PFSK-1 (cell line): ENCODE data around the gene EIF2B4.

Experiments
- SIN3A ChIP-seq: IDR thresholded peaks from 2 replicates; pipeline ENCODE4 v1.6.1; 2012; ENCODE audit warnings: mild to moderate bottlenecking, low read length, moderate library complexity, borderline replicate concordance; ENCODE audit not compliant: insufficient read depth
- TAF1 ChIP-seq: IDR thresholded peaks from 2 replicates; pipeline ENCODE4 v1.6.1; 2012; ENCODE audit warnings: low read length, control low read depth, borderline replicate concordance; ENCODE audit not compliant: insufficient read depth
- TF ChIP-seq, protein P1 (sequence below), 2 experiments: IDR thresholded peaks; 2 replicates each; pipeline versions ENCODE4 v1.6.1 to v1.8.0; 2011 to 2012; ENCODE audit warnings: low read depth in 2 of 2, low read length in 2 of 2, control low read depth in 1 of 2, inconsistent platforms in 1 of 2, mild to moderate bottlenecking in 1 of 2, moderate library complexity in 1 of 2; ENCODE audit not compliant: insufficient read depth in 1 of 2

- TF ChIP-seq TAF1 = no peak
- TF ChIP-seq, protein P1, sequence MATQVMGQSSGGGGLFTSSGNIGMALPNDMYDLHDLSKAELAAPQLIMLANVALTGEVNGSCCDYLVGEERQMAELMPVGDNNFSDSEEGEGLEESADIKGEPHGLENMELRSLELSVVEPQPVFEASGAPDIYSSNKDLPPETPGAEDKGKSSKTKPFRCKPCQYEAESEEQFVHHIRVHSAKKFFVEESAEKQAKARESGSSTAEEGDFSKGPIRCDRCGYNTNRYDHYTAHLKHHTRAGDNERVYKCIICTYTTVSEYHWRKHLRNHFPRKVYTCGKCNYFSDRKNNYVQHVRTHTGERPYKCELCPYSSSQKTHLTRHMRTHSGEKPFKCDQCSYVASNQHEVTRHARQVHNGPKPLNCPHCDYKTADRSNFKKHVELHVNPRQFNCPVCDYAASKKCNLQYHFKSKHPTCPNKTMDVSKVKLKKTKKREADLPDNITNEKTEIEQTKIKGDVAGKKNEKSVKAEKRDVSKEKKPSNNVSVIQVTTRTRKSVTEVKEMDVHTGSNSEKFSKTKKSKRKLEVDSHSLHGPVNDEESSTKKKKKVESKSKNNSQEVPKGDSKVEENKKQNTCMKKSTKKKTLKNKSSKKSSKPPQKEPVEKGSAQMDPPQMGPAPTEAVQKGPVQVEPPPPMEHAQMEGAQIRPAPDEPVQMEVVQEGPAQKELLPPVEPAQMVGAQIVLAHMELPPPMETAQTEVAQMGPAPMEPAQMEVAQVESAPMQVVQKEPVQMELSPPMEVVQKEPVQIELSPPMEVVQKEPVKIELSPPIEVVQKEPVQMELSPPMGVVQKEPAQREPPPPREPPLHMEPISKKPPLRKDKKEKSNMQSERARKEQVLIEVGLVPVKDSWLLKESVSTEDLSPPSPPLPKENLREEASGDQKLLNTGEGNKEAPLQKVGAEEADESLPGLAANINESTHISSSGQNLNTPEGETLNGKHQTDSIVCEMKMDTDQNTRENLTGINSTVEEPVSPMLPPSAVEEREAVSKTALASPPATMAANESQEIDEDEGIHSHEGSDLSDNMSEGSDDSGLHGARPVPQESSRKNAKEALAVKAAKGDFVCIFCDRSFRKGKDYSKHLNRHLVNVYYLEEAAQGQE (IDR thresholded peaks at IDR 0.05; ENCODE audit: insufficient read depth in 1 of 2, low read depth in 2 of 2, low read length in 2 of 2) = no peak
- TF ChIP-seq SIN3A = no peak
Measured at GRCh38 chr2:27378809-27379290, 8.7 kb upstream of the EIF2B4 start.
